ENCODE data around the gene MYO3B.
A peak's percentile ranks its signal among the peaks of the same experiment; 100 is the strongest.
"Not testable (repeated sequence)": the region's sequence is repeated elsewhere in the genome, so short reads cannot be mapped to it uniquely, and the experiment has no call there.

MYO3B gene

GRCh38 chr2:170208967-170209366 lies 31.0 kb downstream of the MYO3B start:
- DNase-seq (ENCODE audit: low spot score), result no peak

DNA sequence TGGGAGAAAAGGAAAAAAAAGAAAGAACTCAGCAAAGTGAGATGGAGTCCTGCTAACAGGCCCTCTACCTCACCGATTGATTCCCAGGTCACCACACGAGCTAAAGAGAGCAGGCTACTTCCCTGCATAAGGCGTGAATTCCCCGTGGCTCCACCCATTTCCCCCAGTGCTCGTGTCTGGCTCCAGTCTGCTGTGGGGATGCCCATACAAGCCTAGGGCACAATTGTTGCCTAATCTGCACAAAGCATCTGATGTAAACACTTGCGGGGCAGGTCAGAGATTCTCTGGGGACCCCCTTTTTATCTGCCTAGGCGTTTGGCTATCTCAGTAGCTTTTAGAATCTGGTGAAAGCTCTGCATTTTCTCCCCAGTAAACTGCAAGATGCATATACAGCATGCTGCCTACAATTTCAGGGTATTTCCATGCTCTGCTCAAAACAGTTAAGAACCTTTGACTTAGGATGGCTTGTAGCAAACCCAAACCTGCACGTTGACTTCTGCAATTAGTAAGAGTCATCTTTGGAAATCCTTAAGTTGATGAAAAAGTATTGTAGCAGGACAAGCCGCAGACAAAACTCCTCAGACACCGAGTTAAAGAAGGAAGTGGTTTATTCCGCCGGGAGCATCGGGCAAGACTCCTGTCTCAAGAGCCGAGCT lies 34.8 kb downstream of the MYO3B start:
- DNase-seq (ENCODE audit: low spot score), result no peak

- DNase-seq (ENCODE audit: low spot score), result not testable (repeated sequence)
Measured at GRCh38 chr2:170213281-170213625, 35.3 kb downstream of the MYO3B start.

DNA sequence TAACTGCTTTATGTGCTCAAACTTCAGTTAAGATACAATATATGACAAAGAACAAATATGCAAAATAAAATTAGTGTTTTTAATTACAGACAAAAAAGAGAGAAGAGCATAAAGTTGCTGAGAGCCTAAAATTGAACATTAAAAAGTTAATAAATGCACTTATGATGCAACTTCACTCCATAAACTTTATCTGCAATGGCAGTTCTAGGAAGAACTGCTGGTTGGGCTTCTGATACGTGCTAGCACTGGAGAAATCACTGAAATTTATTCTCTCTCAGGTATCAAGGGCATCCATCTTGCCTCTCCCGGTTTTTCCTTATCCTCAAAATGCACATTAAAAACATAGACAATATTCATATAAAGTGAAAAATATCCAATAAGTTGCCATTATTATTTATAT lies 35.7 kb downstream of the MYO3B start:
- DNase-seq (ENCODE audit: low spot score), result no peak

DNA sequence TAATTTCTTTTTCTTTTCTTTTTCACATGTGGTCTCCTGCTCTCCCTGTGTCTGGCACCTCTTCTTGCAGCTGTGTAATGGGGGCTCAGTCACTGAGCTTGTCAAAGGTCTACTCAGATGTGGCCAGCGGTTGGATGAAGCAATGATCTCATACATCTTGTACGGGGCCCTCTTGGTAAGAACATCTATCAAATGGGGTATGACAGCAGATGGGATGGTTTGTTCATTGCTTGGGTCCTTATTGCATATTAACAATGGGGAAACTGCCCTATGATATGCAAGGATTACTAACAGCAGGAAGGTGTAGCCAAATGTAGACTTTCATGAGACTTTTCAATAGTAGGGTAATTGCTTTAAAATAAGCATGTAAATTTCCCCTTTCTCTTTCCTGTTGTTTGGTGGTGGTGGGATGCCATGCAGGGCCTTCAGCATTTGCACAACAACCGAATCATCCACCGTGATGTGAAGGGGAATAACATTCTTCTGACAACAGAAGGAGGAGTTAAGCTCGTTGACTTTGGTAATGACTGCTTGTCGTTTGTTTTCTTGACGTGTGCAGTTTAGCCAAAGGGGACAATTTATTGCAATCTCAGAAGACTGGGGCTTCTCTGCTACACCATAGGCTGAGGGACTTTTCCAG lies 36.5 kb downstream of the MYO3B start:
- no peak for DNase-seq (ENCODE audit: low spot score)

GRCh38 chr2:170215021-170215420 lies 37.1 kb downstream of the MYO3B start:
- no peak for DNase-seq (ENCODE audit: low spot score)

DNA sequence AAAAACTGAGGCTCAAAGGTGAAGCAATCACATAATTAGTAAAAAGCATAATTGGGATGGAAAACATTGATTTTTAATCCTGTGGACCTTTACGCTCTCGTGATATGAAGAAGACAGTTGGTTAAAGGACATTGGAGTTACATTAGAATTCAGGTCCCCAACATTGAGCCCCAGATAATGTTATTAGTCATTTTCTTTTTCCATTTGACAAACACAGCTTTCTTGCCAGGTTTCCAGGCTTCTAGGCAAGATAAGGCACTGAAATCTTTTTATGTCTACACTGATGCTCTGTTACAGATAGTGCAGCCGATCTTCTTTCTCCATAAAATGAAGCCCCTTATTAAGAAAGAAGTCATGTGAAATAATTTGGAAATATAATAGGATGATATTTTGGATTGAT lies 38.5 kb downstream of the MYO3B start:
- DNase-seq (ENCODE audit: low spot score), result no peak

- DNase-seq (ENCODE audit: low spot score), result no peak
Measured at GRCh38 chr2:170216981-170217380, 39.0 kb downstream of the MYO3B start.

GRCh38 chr2:170217778-170218251 lies 39.9 kb downstream of the MYO3B start:
- no peak for DNase-seq (ENCODE audit: low spot score)

DNA sequence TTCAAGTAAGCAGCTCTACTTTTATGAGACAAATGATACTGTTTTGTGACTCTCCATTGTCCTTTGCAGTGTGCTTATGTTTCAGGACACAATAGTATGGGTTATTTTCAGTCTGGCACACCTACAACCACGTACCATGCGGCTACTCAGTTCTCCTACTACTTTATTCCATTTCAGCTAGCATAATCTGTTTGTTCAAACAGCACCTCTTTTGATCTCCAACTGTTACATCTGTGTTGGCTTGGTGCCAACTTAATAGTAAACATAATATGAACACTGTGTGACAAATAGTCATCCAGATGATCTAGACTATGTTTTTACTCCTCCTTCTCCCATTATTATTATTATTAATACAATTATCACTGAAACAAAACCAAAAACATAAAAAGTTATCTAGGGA lies 40.5 kb downstream of the MYO3B start:
- no peak for DNase-seq (ENCODE audit: low spot score)

- DNase-seq (ENCODE audit: low spot score), result no peak
Measured at GRCh38 chr2:170218931-170219330, 41.0 kb downstream of the MYO3B start.

DNA sequence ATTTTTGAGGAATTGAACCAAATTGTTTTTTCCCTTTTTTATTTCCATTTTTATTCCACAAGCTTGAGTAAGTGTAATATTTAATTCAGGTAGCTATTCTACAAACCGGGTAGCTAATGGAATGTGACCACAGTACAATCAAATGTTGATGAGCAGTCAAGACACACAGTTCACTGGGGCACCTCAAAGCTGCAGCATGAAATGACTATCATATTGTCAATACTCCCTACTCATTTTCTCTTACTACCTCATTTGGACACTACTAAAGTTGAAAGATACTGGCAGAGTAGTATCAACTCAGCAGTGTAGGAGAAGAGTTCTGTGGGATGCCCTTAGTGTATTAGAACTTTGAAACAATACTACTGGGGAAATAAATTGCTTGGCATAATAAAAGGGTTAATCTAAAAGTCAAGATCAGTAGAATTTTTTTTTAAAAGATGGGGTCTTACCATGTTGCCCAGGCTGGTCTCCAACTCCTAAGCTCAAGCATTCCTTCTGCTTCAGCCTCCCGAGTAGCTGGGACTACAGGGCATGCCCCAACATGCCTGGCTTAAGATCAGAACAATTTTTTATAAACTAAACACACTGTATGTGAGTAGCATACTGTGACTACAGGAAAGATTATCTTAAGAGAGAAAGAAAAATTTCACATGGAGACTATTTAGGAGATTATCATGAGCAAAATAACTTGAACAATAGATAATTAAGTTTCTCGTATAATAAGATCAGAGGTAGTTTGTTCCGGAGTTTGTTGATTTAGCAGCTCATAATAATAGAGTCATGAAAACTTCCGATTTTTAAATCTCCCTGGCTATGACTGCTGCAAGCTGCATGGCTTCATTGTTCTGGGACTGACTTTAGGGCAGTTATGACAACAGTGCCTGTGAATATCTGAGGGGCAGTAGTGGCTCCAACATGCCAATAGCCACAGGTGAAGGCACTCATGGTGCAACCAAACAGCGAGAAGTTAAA lies 43.7 kb downstream of the MYO3B start:
- DNase-seq (ENCODE audit: low spot score), result no peak

- no peak for DNase-seq (ENCODE audit: low spot score)
Measured at GRCh38 chr2:170222298-170222697, 44.4 kb downstream of the MYO3B start.

DNA sequence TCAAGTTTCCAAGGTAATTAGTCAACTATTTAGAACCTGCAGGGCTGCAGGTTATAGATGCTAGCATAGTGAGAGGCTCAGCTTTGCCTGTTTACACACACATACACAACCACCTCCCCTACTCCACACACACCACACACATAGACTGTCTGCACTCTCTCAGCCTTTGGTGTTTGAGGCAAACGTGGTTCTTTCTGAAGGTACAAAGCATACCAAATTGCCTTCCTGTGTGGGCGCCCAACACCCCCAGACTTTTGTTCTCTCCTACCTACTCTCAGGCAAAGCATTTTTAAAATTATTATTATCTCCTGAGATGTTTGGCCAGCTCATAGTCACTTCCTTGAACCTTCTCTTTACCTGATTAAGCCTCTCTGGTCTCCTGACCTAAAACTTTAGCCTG lies 44.9 kb downstream of the MYO3B start:
- no peak for DNase-seq (ENCODE audit: low spot score)

GRCh38 chr2:170224692-170225294 lies 46.8 kb downstream of the MYO3B start:
- peak; percentile 70 for DNase-seq (ENCODE audit: low spot score)

DNA sequence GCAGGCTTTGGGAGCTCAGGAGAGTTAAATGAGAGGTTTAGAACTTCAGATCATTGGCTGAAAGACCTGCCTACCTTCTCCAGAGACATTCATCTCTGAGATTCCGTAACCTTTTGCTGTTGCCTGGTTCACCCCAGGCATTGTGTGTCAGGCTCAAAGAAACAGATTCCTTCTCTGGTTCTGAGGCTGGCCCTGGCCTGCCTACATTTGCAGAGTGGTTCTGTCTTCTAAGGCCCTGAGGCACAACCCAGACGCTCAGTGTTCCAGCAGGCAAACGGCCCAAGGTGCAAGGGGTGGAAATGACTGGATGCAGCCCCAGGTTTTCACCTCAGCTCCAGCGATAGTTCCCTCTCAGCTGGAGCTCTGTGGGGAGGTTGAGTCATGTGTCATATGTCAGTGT lies 48.3 kb downstream of the MYO3B start:
- DNase-seq (ENCODE audit: low spot score), result no peak

DNA sequence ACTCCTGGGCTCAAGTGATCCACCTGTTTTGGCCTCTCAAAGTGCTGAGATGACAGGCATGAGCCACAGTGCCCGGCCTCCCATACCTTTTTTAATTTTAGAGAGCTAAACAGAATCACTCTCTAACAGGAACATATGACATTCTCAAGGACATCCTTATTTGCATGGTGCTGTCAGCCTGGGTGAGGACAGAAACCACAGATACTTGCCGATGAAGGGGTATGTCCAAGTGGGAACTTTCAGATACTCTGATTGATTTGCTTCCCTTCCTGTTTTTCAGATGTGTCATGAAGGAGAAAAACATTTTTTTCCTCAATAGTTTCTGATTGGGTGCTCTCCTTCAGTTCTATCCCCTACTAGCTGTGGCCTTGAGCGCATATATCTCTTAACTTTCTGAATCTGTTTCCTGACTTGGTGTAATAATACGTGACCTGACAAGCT lies 49.6 kb downstream of the MYO3B start:
- DNase-seq (ENCODE audit: low spot score), result no peak

DNA sequence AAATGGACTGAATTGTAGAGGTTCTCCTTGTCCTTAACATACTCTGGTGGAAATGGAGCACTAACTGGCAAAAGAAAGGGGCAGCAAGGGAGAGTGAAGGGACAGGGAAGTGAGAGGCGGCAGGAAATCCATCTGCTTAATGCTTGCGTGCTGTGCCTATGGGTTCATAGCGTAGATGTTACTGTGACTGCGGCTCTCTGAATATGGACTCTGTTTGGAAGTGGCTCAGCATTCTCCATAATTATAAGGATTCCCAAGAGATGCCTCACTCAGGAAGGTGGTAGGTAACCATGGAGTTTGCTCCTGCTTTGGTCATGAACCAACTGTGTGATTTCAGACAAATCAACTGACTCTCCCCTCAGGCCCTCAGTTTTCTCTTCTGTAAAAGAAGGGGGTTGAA lies 50.0 kb downstream of the MYO3B start:
- DNase-seq (ENCODE audit: low spot score), result no peak

DNA sequence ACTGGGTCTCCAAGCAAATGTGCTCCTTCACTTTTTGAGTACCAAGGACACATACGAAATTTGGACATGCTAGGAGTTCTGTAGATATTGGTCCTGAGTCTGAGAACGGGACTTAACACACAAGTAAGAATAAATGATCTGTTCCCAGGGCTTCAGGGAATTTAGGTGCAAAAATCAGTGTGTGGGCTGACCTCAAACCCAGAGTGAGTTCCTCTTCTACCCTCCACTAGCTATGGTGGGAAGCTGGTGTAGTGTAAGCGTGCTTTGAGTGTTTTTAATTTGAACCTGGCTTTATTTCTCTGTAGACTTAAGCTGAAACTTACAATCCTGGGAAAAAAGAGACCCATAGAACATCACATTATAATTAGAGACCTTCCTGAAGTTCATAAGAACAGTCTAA lies 50.5 kb downstream of the MYO3B start:
- no peak for DNase-seq (ENCODE audit: low spot score)

DNA sequence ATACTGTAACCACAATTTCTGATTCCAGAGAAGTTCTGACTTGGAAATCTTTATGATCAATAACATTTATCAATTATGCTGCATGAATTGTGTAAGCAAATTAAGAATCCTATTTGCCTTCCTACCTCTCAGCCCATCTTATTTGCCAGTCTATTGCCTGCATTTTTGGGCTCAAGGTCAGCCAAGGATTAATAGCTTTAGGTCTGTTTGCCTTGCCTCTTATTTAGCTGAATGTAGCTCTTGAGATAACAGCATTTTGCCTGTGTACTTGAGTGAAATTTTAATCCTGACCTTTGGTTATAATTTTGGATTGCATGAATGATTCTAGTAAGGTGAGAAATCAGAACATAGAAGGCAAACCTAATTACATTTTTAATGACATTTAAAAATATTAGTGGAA lies 51.2 kb downstream of the MYO3B start:
- DNase-seq (ENCODE audit: low spot score), result no peak

DNA sequence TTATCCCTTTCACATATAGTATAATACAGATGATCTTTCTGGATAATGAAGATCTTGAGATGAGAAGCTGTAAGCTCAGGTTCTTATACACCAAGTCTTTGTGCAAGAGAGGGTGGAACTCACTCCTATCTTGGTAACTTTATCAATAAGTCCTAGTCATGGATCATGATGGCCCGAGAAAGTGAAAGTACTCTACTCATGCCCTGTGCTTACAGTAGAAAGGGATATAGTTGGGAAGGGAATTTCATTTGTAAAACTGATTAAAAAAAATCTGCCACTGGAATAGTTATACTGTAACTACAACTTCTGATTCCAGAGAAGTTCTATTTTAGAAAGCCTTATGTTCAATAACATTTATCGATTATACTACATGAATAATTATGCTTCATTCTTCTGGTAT lies 51.8 kb downstream of the MYO3B start:
- DNase-seq (ENCODE audit: low spot score), result no peak
